Liver (tissue), 3 donors: ENCODE measurements around the gene VSIR.

ENCODE experiments used
- CTCF ChIP-seq: fragments of 150-350 bp; IDR thresholded peaks from 2 replicates; pipeline ENCODE4 v1.5.1; 2017; ENCODE audit warnings: improper control_type of control experiment, low read depth, low read length; ENCODE audit not compliant: missing input control
- EGR1 ChIP-seq, 2 donors: IDR thresholded peaks; 2 replicates each; pipeline ENCODE4 v1.6.1; 2016 to 2018; ENCODE audit warnings: antibody characterized with exemption in 2 of 2, low read depth in 2 of 2
- GABPA ChIP-seq, 2 donors: IDR thresholded peaks in 1 of 2; conservative IDR thresholded peaks in 1 of 2; 2 replicates each; pipeline ENCODE4 v1.6.1; 2016; ENCODE audit warnings: antibody characterized with exemption in 2 of 2, mild to moderate bottlenecking in 1 of 2, moderate library complexity in 1 of 2
- JUND ChIP-seq, 2 donors: IDR thresholded peaks; 2 replicates each; pipeline ENCODE4 v1.6.1; 2016; ENCODE audit warnings: antibody characterized with exemption in 2 of 2
- MAX ChIP-seq: IDR thresholded peaks from 2 replicates; pipeline ENCODE4 v1.6.1; 2016; ENCODE audit warnings: antibody characterized with exemption
- NR2F2 ChIP-seq: IDR thresholded peaks from 2 replicates; pipeline ENCODE4 v1.6.1; 2016; ENCODE audit warnings: antibody characterized with exemption
- RAD21 ChIP-seq, 2 donors: IDR thresholded peaks; 2 replicates each; pipeline ENCODE4 v1.6.1; 2016; ENCODE audit warnings: antibody characterized with exemption in 2 of 2, mild to moderate bottlenecking in 2 of 2
- REST ChIP-seq: IDR thresholded peaks from 2 replicates; pipeline ENCODE4 v1.6.1; 2016; ENCODE audit warnings: antibody characterized with exemption, mild to moderate bottlenecking
- RXRA ChIP-seq, 2 donors: IDR thresholded peaks; 2 replicates each; pipeline ENCODE4 v1.6.1; 2017 to 2018; ENCODE audit warnings: antibody characterized with exemption in 2 of 2, mild to moderate bottlenecking in 1 of 2
- SP1 ChIP-seq: IDR thresholded peaks from 2 replicates; pipeline ENCODE4 v1.6.1; 2018; ENCODE audit warnings: antibody characterized with exemption, mild to moderate bottlenecking
- TAF1 ChIP-seq: conservative IDR thresholded peaks from 2 replicates; pipeline ENCODE4 v1.6.1; 2016; ENCODE audit warnings: antibody characterized with exemption, mild to moderate bottlenecking
- YY1 ChIP-seq: IDR thresholded peaks from 2 replicates; pipeline ENCODE4 v1.6.1; 2016; ENCODE audit warnings: antibody characterized with exemption, mild to moderate bottlenecking
- donor health status: healthy.
- donor health status: healthy.

GRCh38 chr10:71740069-71740653 is 33.2 kb downstream of the VSIR start:
- TF ChIP-seq CTCF (no peak), RAD21 (IDR thresholded peaks at IDR 0.05) (no peak), MAX (no peak), JUND (IDR thresholded peaks at IDR 0.05) (no peak), SP1 (no peak), TAF1 (no peak), REST (no peak), GABPA (IDR thresholded peaks at IDR 0.05 in 1 of 2, conservative IDR thresholded peaks at IDR 0.05 in 1 of 2) (no peak), YY1 (no peak), EGR1 (IDR thresholded peaks at IDR 0.05; ENCODE audit: low read depth in 2 of 2) (no peak), RXRA (IDR thresholded peaks at IDR 0.05) (no peak), NR2F2 (peak; percentile 29)
